Pericardium fibroblast (primary cell): Measurements from ENCODE around the gene HSFX3. TPM values are rescaled to one million over a fixed set of nuclear protein-coding genes. Genes with fewer than 3 reads are reported as not detected.

ENCODE experiments used
- total RNA-seq: library from RNA; depleted of rRNA; stranded (reverse); fragments of >200 nt; gene quantifications from 2 replicates; pipeline ENCODE4 v1.2.3, GENCODE V29; 2015

HSFX3 gene, protein sequence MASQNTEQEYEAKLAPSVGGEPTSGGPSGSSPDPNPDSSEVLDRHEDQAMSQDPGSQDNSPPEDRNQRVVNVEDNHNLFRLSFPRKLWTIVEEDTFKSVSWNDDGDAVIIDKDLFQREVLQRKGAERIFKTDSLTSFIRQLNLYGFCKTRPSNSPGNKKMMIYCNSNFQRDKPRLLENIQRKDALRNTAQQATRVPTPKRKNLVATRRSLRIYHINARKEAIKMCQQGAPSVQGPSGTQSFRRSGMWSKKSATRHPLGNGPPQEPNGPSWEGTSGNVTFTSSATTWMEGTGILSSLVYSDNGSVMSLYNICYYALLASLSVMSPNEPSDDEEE
- total RNA-seq: not detected in 2 replicates

DNA sequence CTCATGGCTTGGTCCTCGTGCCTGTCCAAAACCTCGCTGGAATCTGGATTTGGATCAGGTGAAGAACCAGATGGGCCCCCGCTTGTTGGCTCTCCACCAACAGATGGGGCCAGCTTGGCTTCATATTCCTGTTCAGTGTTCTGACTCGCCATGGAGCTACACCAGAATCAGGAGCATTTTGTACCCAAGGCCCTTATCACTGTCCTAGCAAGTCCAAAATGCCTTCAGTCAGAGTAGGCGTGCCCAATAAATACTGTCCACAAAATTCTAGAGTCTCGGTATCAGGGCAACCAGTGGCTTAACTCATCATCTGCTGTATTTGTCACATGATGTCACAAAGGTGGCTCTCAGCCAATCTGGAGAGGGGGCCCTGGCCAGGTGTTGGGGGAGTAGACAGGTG is at the start of gene HSFX3:
HSFX3 (minus strand) TSS at position 224 of the 400 bp plus-strand sequence; CDS start at position 152, 72 bp downstream.

DNA sequence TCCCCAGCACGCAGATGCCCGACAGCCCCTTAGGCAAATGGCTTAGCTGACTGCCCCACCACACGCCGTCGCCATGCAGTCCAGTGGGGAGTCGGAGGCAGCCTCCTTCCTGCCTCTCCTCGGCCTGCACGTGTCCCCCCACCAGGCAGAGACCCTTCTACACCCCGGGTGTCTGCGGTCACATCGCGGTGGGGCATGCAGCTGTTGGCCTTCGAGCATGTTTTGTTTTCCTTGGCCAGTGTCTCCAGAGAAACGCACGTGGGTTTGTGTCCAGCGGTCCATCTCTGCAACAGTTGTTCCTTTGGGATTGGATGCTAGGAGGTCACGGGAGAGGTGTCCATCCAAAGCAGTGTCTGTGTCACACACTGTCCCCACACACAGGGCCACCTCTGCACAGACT is 45.5 kb upstream of the HSFX3 start, which contains the start of gene HSFX2:
HSFX2 (minus strand) TSS at position 101 of the 400 bp plus-strand sequence. CDS start 614 bp downstream, outside the sequence.

DNA sequence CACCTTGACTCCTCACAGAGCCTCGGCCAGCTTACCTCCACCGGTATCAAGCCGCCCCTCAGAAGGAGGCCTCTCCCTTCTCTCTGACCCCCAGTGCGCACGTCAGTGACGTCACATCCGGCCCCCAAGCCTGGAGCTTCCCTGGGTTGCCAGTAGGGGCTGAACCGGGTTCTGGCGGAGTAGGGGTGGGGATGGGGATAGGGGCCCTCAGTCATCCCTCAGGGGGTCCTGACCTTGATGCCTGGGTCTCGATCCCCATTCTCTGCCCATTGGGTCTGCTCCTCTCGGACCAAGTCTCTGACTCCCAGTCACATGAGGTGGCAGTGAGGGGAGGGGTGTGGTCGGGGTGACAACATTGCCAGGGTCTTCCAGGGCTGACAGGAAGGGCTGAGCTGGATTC is 37.6 kb upstream of the HSFX3 start, which contains the start of gene MAGEA9B:
MAGEA9B (minus strand) TSS at position 101 of the 400 bp plus-strand sequence. CDS start 4,280 bp downstream, outside the sequence.

DNA sequence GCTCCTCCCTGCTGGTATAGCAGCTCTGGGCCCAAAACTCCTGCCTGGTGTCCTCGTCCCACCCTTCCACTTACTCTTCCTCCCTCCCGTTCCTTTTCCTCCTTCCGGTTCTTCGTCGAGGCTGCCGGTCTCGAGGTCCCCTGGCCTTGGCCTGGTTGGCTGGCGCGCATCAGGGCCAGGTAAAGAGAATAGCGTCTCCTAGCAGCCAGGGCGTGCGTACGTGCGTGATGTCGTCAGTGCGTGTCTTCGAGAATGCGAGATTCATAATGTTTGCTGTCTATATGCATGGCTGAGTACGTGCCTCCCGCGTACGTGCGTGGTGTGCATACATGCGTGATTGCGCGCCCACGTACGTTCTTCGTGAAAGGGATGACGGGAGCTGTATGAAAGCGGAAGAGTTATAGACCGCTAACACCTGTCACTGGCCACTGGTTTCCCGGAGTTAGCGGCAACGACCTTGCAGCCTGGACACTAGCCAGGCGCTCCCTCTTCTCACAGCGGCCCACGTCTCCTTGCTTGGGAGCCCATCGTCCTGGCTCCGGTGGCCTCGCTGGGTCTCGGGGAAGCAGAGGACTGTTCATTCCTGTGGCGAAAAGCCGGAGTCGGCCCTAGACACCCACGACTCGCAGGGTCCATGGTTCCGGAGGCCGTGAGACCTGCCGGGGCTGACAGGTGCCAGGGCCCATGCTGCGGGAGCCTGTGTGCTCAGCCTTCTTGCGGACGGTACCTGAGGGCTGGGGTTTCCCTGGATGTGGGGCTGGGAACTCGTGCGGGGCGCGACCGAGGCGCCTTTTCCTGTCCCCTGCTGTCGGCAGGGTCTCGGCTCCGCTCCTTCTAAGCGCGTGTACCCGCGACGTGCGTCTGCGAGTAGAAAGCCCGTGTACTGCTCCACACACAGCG is 8.9 kb downstream of the HSFX3 start, which contains the start of gene EOLA1:
EOLA1 (plus strand) TSS at position 392 of the 900 bp plus-strand sequence. CDS start 4,619 bp downstream, outside the sequence.

DNA sequence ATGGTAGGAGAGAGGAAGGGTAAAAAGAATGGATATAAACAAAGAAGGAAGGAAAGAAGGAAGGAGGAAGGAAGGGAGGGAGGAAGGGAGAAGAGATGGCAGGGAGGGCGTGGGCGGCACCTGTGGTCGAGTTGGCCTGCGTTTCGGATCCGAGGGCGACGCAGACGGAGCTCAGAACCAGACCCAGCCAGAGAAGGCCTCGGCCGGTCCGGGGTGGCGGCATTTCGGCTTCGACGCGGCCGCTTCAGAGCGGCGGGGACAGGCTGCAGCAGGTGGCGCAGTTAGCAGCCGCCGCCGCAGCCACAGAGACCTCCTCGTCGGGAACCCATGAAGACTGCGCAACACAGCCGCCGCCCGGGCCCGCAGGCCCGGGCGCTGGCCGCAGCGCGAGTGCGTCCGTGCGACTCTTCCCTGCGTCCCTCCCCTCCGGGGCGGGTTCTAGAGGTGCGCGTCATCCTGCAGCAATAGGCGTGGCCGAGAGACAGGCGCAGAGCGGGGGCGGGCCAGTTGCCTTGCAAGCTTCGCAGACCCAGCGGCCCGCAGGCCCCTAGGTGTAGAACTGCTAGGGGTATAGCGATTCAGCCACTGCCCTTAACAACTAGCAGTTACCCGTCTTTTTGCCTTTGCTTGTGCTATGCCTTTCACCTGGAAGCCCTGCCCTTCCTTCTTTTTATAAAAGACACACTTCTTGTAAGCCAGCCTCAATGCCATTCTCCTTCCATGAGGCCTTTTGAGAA is 44.6 kb downstream of the HSFX3 start, which contains the start of gene IDS:
IDS (minus strand) TSS at position 392 of the 737 bp plus-strand sequence; CDS start at position 223, 169 bp downstream.

Other genes with a start within 250 kb of the HSFX3 start
- 8.9 and 20.3 TPM in 2 replicates for gene IDS, start 44.6 kb downstream of the HSFX3 start, total RNA-seq
- 11.1 and 22.0 TPM in 2 replicates for gene EOLA1, start 8.9 kb downstream of the HSFX3 start, total RNA-seq
- not detected in 2 replicates for gene MAGEA9B, start 37.5 kb upstream of the HSFX3 start, total RNA-seq
- gene HSFX2, start 45.4 kb upstream of the HSFX3 start, total RNA-seq: 0.68 TPM in 1 of 2 replicates, not detected in the other
- gene TMEM185A, start 81.9 kb upstream of the HSFX3 start, total RNA-seq: 10.9 and 14.1 TPM in 2 replicates
- not detected in 2 replicates for gene MAGEA11, start 162.1 kb upstream of the HSFX3 start, total RNA-seq
- gene HSFX1, start 224.1 kb upstream of the HSFX3 start, total RNA-seq: 0.12 and 0.60 TPM in 2 replicates
- not detected in 2 replicates for gene MAGEA9, start 232.0 kb upstream of the HSFX3 start, total RNA-seq